ENCODE results near the gene TBC1D30. TPM values are rescaled to one million over a fixed set of nuclear protein-coding genes. Genes with fewer than 3 reads are reported as not detected.

The TBC1D30 gene
- total RNA-seq, 1 experiment from 2014 or later: 21.4 TPM

- Mint-ChIP-seq H3K4me3 (ENCODE audit: low read depth, unreplicated experiment) (no peak overlapping the region), H3K27me3 (ENCODE audit: unreplicated experiment) (no peaks in the 10 kb centered on the region), H3K27ac (ENCODE audit: unreplicated experiment) (no peak overlapping the region), H3K36me3 (ENCODE audit: insufficient read depth, unreplicated experiment) (peaks cover 4% of the 10 kb centered on the region), H3K4me1 (ENCODE audit: low read depth, unreplicated experiment) (peaks cover 42% of the 10 kb centered on the region), H3K9me3 (ENCODE audit: low read depth, unreplicated experiment) (no peaks in the 10 kb centered on the region)
- intact Hi-C loops (cut with micrococcal nuclease; ENCODE audit: unreplicated experiment): no loop called here
- CTCF ChIA-PET: interaction anchor here (0.7 kb wide), 1 partner anchor 11 kb away, joined by 3 read pairs; no protein-coding TSS in a partner anchor
- no peak for DNase-seq
- no peak for TF ChIP-seq CTCF (IDR thresholded peaks at IDR 0.05; ENCODE audit: unreplicated experiment)
- no TSS peak for BruUV-seq (replicated peaks)
These were observed 17.6 kb upstream of the TBC1D30 start for GRCh38 chr12:64806593-64807460.

DNA sequence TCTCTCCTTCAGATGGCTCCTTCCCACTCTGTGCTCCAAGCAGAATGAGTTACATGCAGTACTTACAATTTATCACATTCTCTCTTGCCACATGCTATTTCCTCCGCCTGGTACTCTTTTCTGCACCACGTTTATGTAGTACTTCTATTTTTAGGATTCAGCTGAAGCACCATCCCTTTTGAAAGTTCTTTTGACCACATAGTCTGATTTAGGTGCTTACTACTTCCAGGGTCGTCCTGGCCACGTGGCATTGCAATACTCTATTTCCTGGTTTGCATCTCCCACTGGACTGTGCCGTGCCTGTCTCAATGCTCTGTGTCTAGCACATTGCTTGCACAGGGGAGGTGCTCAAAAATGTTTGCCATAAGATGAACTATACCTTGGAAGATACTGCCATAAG lies 16.3 kb upstream of the TBC1D30 start:
- H3K27me3 Mint-ChIP-seq (ENCODE audit: unreplicated experiment): no peaks in the 10 kb centered on the region
- no peak for DNase-seq
- peak overlapping the region; percentile 40 for H3K27ac Mint-ChIP-seq (ENCODE audit: unreplicated experiment)
- peaks cover 8% of the 10 kb centered on the region for H3K36me3 Mint-ChIP-seq (ENCODE audit: insufficient read depth, unreplicated experiment)
- H3K4me1 Mint-ChIP-seq (ENCODE audit: low read depth, unreplicated experiment): peaks cover 42% of the 10 kb centered on the region
- H3K4me3 Mint-ChIP-seq (ENCODE audit: low read depth, unreplicated experiment): no peak overlapping the region
- CTCF ChIA-PET: no interaction called here
- TF ChIP-seq CTCF (IDR thresholded peaks at IDR 0.05; ENCODE audit: unreplicated experiment): no peak
- H3K9me3 Mint-ChIP-seq (ENCODE audit: low read depth, unreplicated experiment): no peaks in the 10 kb centered on the region
- intact Hi-C loops (cut with micrococcal nuclease; ENCODE audit: unreplicated experiment): no loop called here
- BruUV-seq (replicated peaks): no TSS peak

DNA sequence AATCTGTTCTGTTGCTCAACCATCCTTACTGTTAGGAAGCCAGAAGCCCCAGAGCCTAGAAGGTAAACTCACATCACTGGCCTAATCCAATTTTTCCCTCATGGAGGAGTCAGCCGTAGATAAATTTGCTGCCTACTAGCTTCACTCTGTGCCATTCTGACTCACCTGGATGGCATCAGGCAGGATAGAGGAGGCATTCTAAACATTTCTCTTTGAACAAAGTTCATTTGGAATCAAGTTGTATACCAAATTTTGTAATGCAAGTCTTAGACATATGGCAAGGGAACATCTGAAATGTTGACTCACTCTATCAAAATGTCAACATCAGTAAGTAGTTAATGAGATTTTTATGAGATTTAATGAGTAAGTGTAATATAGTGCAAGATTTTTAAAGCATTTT lies 13.6 kb upstream of the TBC1D30 start:
- DNase-seq: peak; percentile 29

DNA sequence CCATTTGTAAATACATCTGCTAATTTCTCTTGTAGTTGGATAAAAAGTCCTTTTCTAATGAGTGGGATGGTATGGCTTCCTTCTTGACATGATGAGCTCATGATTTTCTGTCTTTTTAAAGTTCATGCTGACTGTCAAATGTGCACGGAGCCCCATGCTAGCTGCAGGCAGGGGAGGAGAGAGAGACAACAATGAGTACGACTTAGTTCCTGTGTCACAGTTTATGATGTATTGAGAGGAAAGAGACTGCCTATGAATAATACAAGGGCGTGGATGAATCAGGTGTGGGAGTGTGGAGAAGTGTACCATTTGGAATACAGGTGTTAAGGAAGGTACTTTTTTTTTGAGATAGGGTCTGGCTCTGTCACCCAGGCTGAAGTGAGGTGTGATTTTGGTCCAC lies 10.7 kb upstream of the TBC1D30 start:
- H3K27ac Mint-ChIP-seq (ENCODE audit: unreplicated experiment): no peak overlapping the region
- peaks cover 9% of the 10 kb centered on the region for H3K36me3 Mint-ChIP-seq (ENCODE audit: insufficient read depth, unreplicated experiment)
- H3K9me3 Mint-ChIP-seq (ENCODE audit: low read depth, unreplicated experiment): no peaks in the 10 kb centered on the region
- H3K4me3 Mint-ChIP-seq (ENCODE audit: low read depth, unreplicated experiment): no peak overlapping the region
- peaks cover 23% of the 10 kb centered on the region for H3K4me1 Mint-ChIP-seq (ENCODE audit: low read depth, unreplicated experiment)
- H3K27me3 Mint-ChIP-seq (ENCODE audit: unreplicated experiment): no peaks in the 10 kb centered on the region
- CTCF ChIA-PET: no interaction called here
- no peak for DNase-seq
- intact Hi-C loops (cut with micrococcal nuclease; ENCODE audit: unreplicated experiment): no loop called here
- TF ChIP-seq CTCF (IDR thresholded peaks at IDR 0.05; ENCODE audit: unreplicated experiment): no peak
- no TSS peak for BruUV-seq (replicated peaks)

More for the DNA sequence above, 13.6 kb upstream of the TBC1D30 start:
- CTCF ChIA-PET: interaction anchor here (0.7 to 1.4 kb wide), 3 partner anchors 9 to 14 kb away, joined by 3 to 10 read pairs (median 8); no protein-coding TSS in a partner anchor
- Mint-ChIP-seq H3K27me3 (ENCODE audit: unreplicated experiment) (no peaks in the 10 kb centered on the region), H3K9me3 (ENCODE audit: low read depth, unreplicated experiment) (no peaks in the 10 kb centered on the region), H3K36me3 (ENCODE audit: insufficient read depth, unreplicated experiment) (peaks cover 13% of the 10 kb centered on the region), H3K4me3 (ENCODE audit: low read depth, unreplicated experiment) (no peak overlapping the region), H3K4me1 (ENCODE audit: low read depth, unreplicated experiment) (peaks cover 42% of the 10 kb centered on the region), H3K27ac (ENCODE audit: unreplicated experiment) (no peak overlapping the region)
- no TSS peak for BruUV-seq (replicated peaks)
- TF ChIP-seq CTCF (IDR thresholded peaks at IDR 0.05; ENCODE audit: unreplicated experiment): no peak
- intact Hi-C loops (cut with micrococcal nuclease; ENCODE audit: unreplicated experiment): no loop called here

Measured in Calu3 (cell line).